K562 (cell line): Measurements from ENCODE around the gene GULP1. TPM values are rescaled to one million over a fixed set of nuclear protein-coding genes. Genes with fewer than 3 reads are reported as not detected.

Source experiments
- ATAC-seq: fragments of 200-7000 bp; cut with Tn5 transposase; 3 replicates; pipeline ENCODE4 v1.9.1; 2020; ENCODE audit warnings: moderate library complexity
- BruUV-seq: library from RNA; stranded (reverse); fragments of 400-500 nt; replicated peaks from 2 replicates; lab custom pipeline; 2021; lab: Mats Ljungman, UMichigan
- CTCF ChIA-PET: fragments of 300-600 bp; formaldehyde crosslinking; extraction: SDS; loops from one replicate; lab custom pipeline; 2021; ENCODE audit warnings: low intra/inter-chr PET ratio; lab: Yijun Ruan, JAX
- POLR2A ChIA-PET: fragments of 300-600, 350-650 bp; sonication (Branson Sonifier 250); formaldehyde crosslinking; extraction: SDS; loops from one replicate; lab custom pipeline; 2021; ENCODE audit warnings: antibody characterized with exemption, inconsistent platforms; lab: Yijun Ruan, JAX
- DNase-seq, 4 experiments: peaks; one replicate each; pipeline versions ENCODE4 v3.0.0 to v3.0.0-alpha.2; 2011 to 2018; ENCODE audit warnings: low spot score in 3 of 4, mixed read lengths in 3 of 4; ENCODE audit errors: extremely low read depth in 1 of 4
- FAIRE-seq: peaks from 2 replicates; lab custom pipeline; 2011; peaks lifted over from hg19 to GRCh38; lab: Jason Lieb, UNC
- H2AFZ ChIP-seq: 2 replicates; pipeline ENCODE4 v1.6.0; 2011; ENCODE audit warnings: low read depth, low read length, control low read depth, inconsistent platforms
- H3K27ac ChIP-seq: fragments of 200-600 bp; 3 replicates; pipeline ENCODE4 v1.8.0; 2011; ENCODE audit warnings: low read depth, mild to moderate bottlenecking, control low read depth, inconsistent platforms, low read length, moderate library complexity, mixed read lengths; ENCODE audit errors: extremely low read depth
- H3K27me3 ChIP-seq, 2 experiments: fragments of 300-600 bp in 1 of 2; 2 replicates in 1 of 2; 3 replicates in 1 of 2; pipeline versions ENCODE4 v1.6.0 to v1.8.0; 2011; ENCODE audit warnings: inconsistent platforms in 2 of 2, low read length in 2 of 2, mild to moderate bottlenecking in 1 of 2, mixed read lengths in 1 of 2, moderate library complexity in 1 of 2; ENCODE audit not compliant: control insufficient read depth in 2 of 2, insufficient read depth in 2 of 2
- H3K36me3 ChIP-seq: fragments of 300-600 bp; 3 replicates; pipeline ENCODE4 v1.8.0; 2011; ENCODE audit warnings: mild to moderate bottlenecking, low read length, inconsistent platforms; ENCODE audit not compliant: control insufficient read depth, insufficient read depth
- H3K4me1 ChIP-seq, 2 experiments: fragments of 200-600 bp in 1 of 2; replicated peaks in 1 of 2; 2 replicates in 1 of 2; 3 replicates in 1 of 2; pipeline versions ENCODE4 v1.5.1 to v1.8.0; 2011; ENCODE audit warnings: inconsistent platforms in 2 of 2, low read length in 2 of 2, mild to moderate bottlenecking in 1 of 2, mixed read lengths in 1 of 2, moderate library complexity in 1 of 2; ENCODE audit not compliant: control insufficient read depth in 2 of 2, insufficient read depth in 2 of 2
- H3K4me2 ChIP-seq: 2 replicates; pipeline ENCODE4 v1.6.1; 2011; ENCODE audit warnings: low read length, control low read depth, inconsistent platforms, mixed read lengths; ENCODE audit not compliant: insufficient read depth
- H3K4me3 ChIP-seq: fragments of 200-600 bp; sonication (generic), shearing (Covaris generic); 2 replicates; pipeline ENCODE4 v1.5.1; 2016; ENCODE audit warnings: control low read depth, inconsistent platforms
- H3K79me2 ChIP-seq: fragments of 200-600 bp; 3 replicates; pipeline ENCODE4 v1.8.0; 2011; ENCODE audit warnings: low read length, inconsistent platforms; ENCODE audit not compliant: control insufficient read depth, insufficient read depth
- H3K9ac ChIP-seq, 2 experiments: 2 replicates each; pipeline versions ENCODE4 v1.6.0 to v1.6.1; 2011; ENCODE audit warnings: low read depth in 2 of 2, low read length in 2 of 2, control low read depth in 1 of 2, inconsistent platforms in 1 of 2, mild to moderate bottlenecking in 1 of 2, mixed read lengths in 1 of 2; ENCODE audit not compliant: insufficient read depth in 1 of 2
- H3K9me1 ChIP-seq: one replicate; pipeline ENCODE4 v1.6.0; 2011; ENCODE audit warnings: inconsistent platforms, mild to moderate bottlenecking, low read length, moderate library complexity; ENCODE audit not compliant: control insufficient read depth, insufficient read depth
- H3K9me3 ChIP-seq: replicated peaks from 2 replicates; pipeline ENCODE4 v1.5.1; 2011; ENCODE audit warnings: low read depth, low read length, inconsistent platforms; ENCODE audit not compliant: control insufficient read depth, insufficient read depth
- H4K20me1 ChIP-seq: replicated peaks from 2 replicates; pipeline ENCODE4 v1.6.1; 2011; ENCODE audit warnings: low read length, inconsistent platforms, mixed read lengths; ENCODE audit not compliant: control insufficient read depth, insufficient read depth
- EP400 ChIP-seq: fragments of 450-650 bp; IDR thresholded peaks from 2 replicates; pipeline ENCODE4 v1.6.1; 2017; ENCODE audit warnings: antibody characterized with exemption, mild to moderate bottlenecking, moderate library complexity
- FOXJ3 ChIP-seq: sonication (generic); formaldehyde crosslinking; IDR thresholded peaks from 2 replicates; pipeline ENCODE4 v1.4.0; 2020; ENCODE audit warnings: mild to moderate bottlenecking, missing genetic modification reagents
- HEY1 ChIP-seq: fragments of 250-450 bp; sonication (Bioruptor Pico); IDR thresholded peaks from 2 replicates; pipeline ENCODE4 v1.5.0; 2020; ENCODE audit warnings: mild to moderate bottlenecking, moderate library complexity, borderline replicate concordance
- HINFP ChIP-seq: fragments of 450-650 bp; conservative IDR thresholded peaks from 2 replicates; pipeline ENCODE4 v1.6.1; 2016; ENCODE audit warnings: missing genetic modification characterization, low read depth, mild to moderate bottlenecking, control low read depth, missing compliant biosample characterization
- ID3 ChIP-seq, 2 experiments: fragments of 250-450 bp in 1 of 2; fragments of 450-650 bp in 1 of 2; sonication (Bioruptor Pico) in 1 of 2; IDR thresholded peaks; 2 replicates each; pipeline versions ENCODE4 v1.6.1 to v1.8.0; 2016 to 2021; ENCODE audit warnings: mild to moderate bottlenecking in 2 of 2, moderate library complexity in 2 of 2, missing compliant biosample characterization in 1 of 2, missing genetic modification characterization in 1 of 2
- KLF13 ChIP-seq: fragments of 450-650 bp; IDR thresholded peaks from 2 replicates; pipeline ENCODE4 v1.6.1; 2016; ENCODE audit warnings: missing genetic modification characterization, low read depth, mild to moderate bottlenecking, missing compliant biosample characterization, moderate library complexity, borderline replicate concordance
- MLLT1 ChIP-seq, 2 experiments: fragments of 450-650 bp; IDR thresholded peaks; 2 replicates each; pipeline ENCODE4 v1.6.1; 2016
- NFIC ChIP-seq: fragments of 450-650 bp; IDR thresholded peaks from 2 replicates; pipeline ENCODE4 v1.6.1; 2017; ENCODE audit warnings: mild to moderate bottlenecking, inconsistent platforms
- RBBP5 ChIP-seq: fragments of 200-600 bp; sonication (generic); IDR thresholded peaks from 2 replicates; pipeline ENCODE4 v1.6.1; 2012; ENCODE audit warnings: borderline replicate concordance, mild to moderate bottlenecking, low read length, control low read depth, inconsistent platforms; ENCODE audit not compliant: insufficient read depth, poor library complexity, severe bottlenecking
- SMARCA4 ChIP-seq: fragments of 450-650 bp; IDR thresholded peaks from 2 replicates; pipeline ENCODE4 v1.6.1; 2016
- SMARCB1 ChIP-seq: IDR thresholded peaks from 2 replicates; pipeline ENCODE4 v1.6.1; 2011; ENCODE audit warnings: improper control_type of control experiment, low read depth; ENCODE audit not compliant: insufficient read length
- THRA ChIP-seq: fragments of 450-650 bp; IDR thresholded peaks from 2 replicates; pipeline ENCODE4 v1.6.1; 2017; ENCODE audit warnings: mild to moderate bottlenecking, moderate library complexity
- WGBS: fragments of 100-300 bp; shearing (Covaris generic); methylation state at CpG from one replicate; pipeline ENCODE4 v1.1.6; 2016; ENCODE audit warnings: low coverage, mixed read lengths; ENCODE audit not compliant: insufficient coverage; ENCODE audit errors: missing lambda C conversion rate; 5-methylcytosine and 5-hydroxymethylcytosine counted together
- in situ Hi-C: fragments of 300-500 bp; cut with MboI; formaldehyde crosslinking; loops from 4 replicates; pipeline ENCODE4 v1.15.0; 2018; ENCODE audit warnings: inconsistent platforms, mixed read lengths
- intact Hi-C: fragments of 100-400 bp; cut with micrococcal nuclease; formaldehyde crosslinking; loops from 2 replicates; pipeline ENCODE4 v1.14.2; 2022
- polyA plus RNA-seq, 8 experiments: library from polyadenylated mRNA; depleted of rRNA in 4 of 8; stranded (reverse) in 5 of 8; unstranded in 3 of 8; fragments of >200 nt; fragmentation: Nextera tagmentation in 2 of 8; fragmentation: Illumina TruSeq in 1 of 8; extraction: Ambion mirVana in 2 of 8; extraction: Trizol in 1 of 8; gene quantifications; 2 replicates each; pipeline versions ENCODE4 v1.2.1 to v1.2.3, GENCODE V29; 2011 to 2014; ENCODE audit warnings: inconsistent platforms in 1 of 8, missing spikeins in 1 of 8
- total RNA-seq, 7 experiments: library from RNA; depleted of rRNA in 6 of 7; stranded (reverse); fragments of >200 nt in 6 of 7; fragmentation: Illumina TruSeq in 2 of 7; extraction: Trizol in 2 of 7; gene quantifications; 2 replicates each; pipeline versions ENCODE4 v1.2.1 to v1.2.3, GENCODE V29; 2011 to 2021; ENCODE audit warnings: low replicate concordance in 1 of 7

Gene GULP1
- total and polyA plus RNA-seq, 9 of the 15 experiments (the other 6 are each of a cell fraction or from before 2014, with no cell fraction given), result 8.5 to 25.3 (median 19.5) TPM

GRCh38 chr2:188292348-188293239 is 920 bp downstream of the GULP1 start (continued):
- TF ChIP-seq FOXJ3 (no peak), EP400 (peak; percentile 33; the same call in 1 of the 2 replicates), RBBP5 (peak; percentile 70), ID3 (CRISPR knock-in tag; IDR thresholded peaks at IDR 0.05) (no peak), ID3 (tag; IDR thresholded peaks at IDR 0.05) (no peak), HEY1 (CRISPR knock-in tag) (no peak)

- intact Hi-C loops (loop anchor here (2.0 to 10.0 kb wide), 4 partner anchors 29 to 1151 kb away; partner anchors contain the start of gene WDR75), in situ Hi-C loops (loop anchor here (5.0 kb wide), 1 partner anchor 69 kb away; no protein-coding TSS in a partner anchor)
- no peaks in the 10 kb centered on the region for H3K27me3 ChIP-seq
- H3K9ac ChIP-seq, result peak overlapping the region; percentile 82 to 86
- no peaks in the 10 kb centered on the region for H3K36me3 ChIP-seq
- POLR2A ChIA-PET, result interaction anchor here (0.9 to 3.4 kb wide), 5 partner anchors 9 to 36 kb away, joined by 3 to 14 read pairs (median 4); no protein-coding TSS in a partner anchor
- no peaks in the 10 kb centered on the region; the same call in 1 of the 2 replicates for H3K9me3 ChIP-seq
- CTCF ChIA-PET, result no interaction called here
- peaks cover 68% of the 10 kb centered on the region for H3K79me2 ChIP-seq
- no peaks in the 10 kb centered on the region for H4K20me1 ChIP-seq
- no peaks in the 10 kb centered on the region for H3K9me1 ChIP-seq
- DNase-seq (peak; percentile 17 to 67 (median 26)), FAIRE-seq (peak; percentile 77), ATAC-seq (peak; percentile 46)
- peak overlapping the region; percentile 3; the same call in 1 of the 2 replicates for H2AFZ ChIP-seq
- peak overlapping the region; percentile 75 for H3K4me3 ChIP-seq
- H3K27ac ChIP-seq, result peak overlapping the region; percentile 96
- H3K4me1 ChIP-seq, result peaks cover 0 to 15% of the 10 kb centered on the region in 2 experiments; a peak in 3 of 5 replicates
- peak overlapping the region; percentile 99 for H3K4me2 ChIP-seq
- 0% methylated on average over 10 of the region's 10 CpGs for WGBS
- TSS peak; percentile 39 for BruUV-seq
- TF ChIP-seq THRA (no peak), SMARCB1 (peak; percentile 83), SMARCA4 (0 out of 2 replicates have a peak, but pooled peaks have one; percentile 31), KLF13 (no peak), NFIC (peak; percentile 94), MLLT1 (IDR thresholded peaks at IDR 0.05) (no peak), HINFP (tag) (no peak)
Measured at GRCh38 chr2:188293601-188294351, 2.1 kb downstream of the GULP1 start.
